HL-60/S4 (cell line): ENCODE measurements around the gene PHF19.

ENCODE experiments used
- in situ Hi-C: fragments of 300-500 bp; cut with MboI; formaldehyde crosslinking; loops from 2 replicates; pipeline ENCODE4 v1.14.3; 2022; ENCODE audit warnings: low sequenced_read_pairs

The PHF19 gene

DNA sequence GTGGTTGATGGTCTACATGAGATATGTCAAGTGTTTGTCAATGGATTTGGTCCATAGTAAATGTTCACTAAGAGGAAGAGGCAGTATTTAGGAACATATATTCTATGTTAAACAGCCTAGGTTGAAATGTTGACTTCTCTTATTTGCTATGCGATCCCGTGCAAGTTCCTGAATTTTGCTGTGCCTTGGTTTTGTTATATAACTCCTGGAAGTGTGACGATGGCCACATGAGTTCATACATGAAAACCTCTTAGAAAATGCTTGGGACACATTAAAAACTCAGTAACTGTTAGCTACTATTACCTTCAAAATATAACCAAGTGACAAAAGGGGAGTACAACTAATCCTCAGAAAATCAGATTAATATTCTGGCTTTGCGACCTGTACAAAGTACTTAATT, 61.9 kb downstream of the PHF19 start:
- in situ Hi-C loops = no loop called here

DNA sequence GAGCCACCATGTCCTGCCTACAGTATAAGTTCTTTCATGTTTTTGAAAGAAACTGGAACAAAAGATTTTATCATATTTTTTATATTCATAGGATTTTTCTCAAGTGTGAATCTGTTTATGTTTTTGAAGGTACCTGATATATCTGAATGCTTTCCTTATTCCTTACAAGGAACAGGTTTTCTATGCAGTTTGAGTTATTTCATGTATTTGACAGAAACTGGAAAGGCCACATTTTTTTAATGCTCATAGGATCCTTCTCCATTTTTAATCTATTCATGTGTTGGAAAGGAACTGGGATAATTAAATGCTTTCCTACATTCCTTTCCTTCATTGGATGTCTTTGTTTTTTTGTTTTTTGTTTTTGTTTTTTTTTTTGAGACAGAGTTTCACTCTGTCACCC, 68.1 kb downstream of the PHF19 start:
- in situ Hi-C loops = no loop called here

GRCh38 chr9:120807607-120808379, 69.2 kb downstream of the PHF19 start:
- in situ Hi-C loops = no loop called here
